Spleen (tissue), 11 donors: ENCODE results near the gene METTL1. TPM values are rescaled to one million over a fixed set of nuclear protein-coding genes. Genes with fewer than 3 reads are reported as not detected.

Experiments
- DNase-seq: peaks from one replicate; pipeline ENCODE4 v3.0.0-alpha.2; 2020
- H3K27ac ChIP-seq, 8 donors: fragments of 200-600 bp; sonication (generic) in 7 of 8; 1 replicate in 4 of 8; 2 replicates in 4 of 8; pipeline versions ENCODE4 v1.5.0 to v1.8.0; 2016 to 2021; ENCODE audit warnings: inconsistent platforms in 4 of 8, mild to moderate bottlenecking in 4 of 8, moderate library complexity in 1 of 8
- H3K27me3 ChIP-seq, 7 donors: fragments of 200-600 bp; sonication (generic) in 6 of 7; replicated peaks in 1 of 7; 1 replicate in 4 of 7; 2 replicates in 3 of 7; pipeline versions ENCODE4 v1.5.0 to v1.8.0; 2016 to 2021; ENCODE audit warnings: inconsistent platforms in 3 of 7, mild to moderate bottlenecking in 1 of 7
- H3K36me3 ChIP-seq, 6 donors: fragments of 200-600 bp; sonication (generic) in 5 of 6; 1 replicate in 4 of 6; 2 replicates in 2 of 6; pipeline versions ENCODE4 v1.5.0 to v1.8.0; 2016 to 2021; ENCODE audit warnings: inconsistent platforms in 2 of 6
- H3K4me1 ChIP-seq, 6 donors: fragments of 200-600 bp; sonication (generic) in 5 of 6; 1 replicate in 3 of 6; 2 replicates in 3 of 6; pipeline versions ENCODE4 v1.5.0 to v1.8.0; 2016 to 2021; ENCODE audit warnings: inconsistent platforms in 3 of 6
- H3K4me3 ChIP-seq, 8 donors: fragments of 200-600 bp; sonication (generic) in 7 of 8; 1 replicate in 4 of 8; 2 replicates in 4 of 8; pipeline versions ENCODE4 v1.5.0 to v1.8.0; 2016 to 2021; ENCODE audit warnings: inconsistent platforms in 4 of 8, mild to moderate bottlenecking in 4 of 8, moderate library complexity in 2 of 8
- H3K9me3 ChIP-seq, 8 donors: fragments of 200-600 bp; sonication (generic) in 7 of 8; 1 replicate in 4 of 8; 2 replicates in 4 of 8; pipeline versions ENCODE4 v1.5.0 to v1.8.0; 2016 to 2021; ENCODE audit warnings: inconsistent platforms in 4 of 8
- CTCF ChIP-seq, 11 experiments: fragments of 200-600 bp in 7 of 11; fragments of 450-650 bp in 4 of 11; sonication (generic) in 4 of 11; IDR thresholded peaks in 8 of 11; conservative IDR thresholded peaks in 3 of 11; 1 replicate in 7 of 11; 2 replicates in 4 of 11; pipeline versions ENCODE4 v1.4.0 to v1.8.0; 2016 to 2021; ENCODE audit warnings: antibody characterized with exemption in 11 of 11, inconsistent platforms in 4 of 11, mild to moderate bottlenecking in 1 of 11
- POLR2A ChIP-seq, 3 donors: fragments of 450-650 bp; IDR thresholded peaks; one replicate each; pipeline ENCODE4 v1.5.1; 2017; ENCODE audit warnings: antibody characterized with exemption in 3 of 3, mild to moderate bottlenecking in 1 of 3
- POLR2AphosphoS5 ChIP-seq, 3 donors: sonication (generic); formaldehyde crosslinking; IDR thresholded peaks; one replicate each; pipeline ENCODE4 v1.5.1; 2017; ENCODE audit warnings: antibody characterized with exemption in 3 of 3
- WGBS, 5 donors: extraction: QIAGEN DNeasy Blood & Tissue Kit in 3 of 5; methylation state at CpG; one replicate each; pipeline versions ENCODE4 v1.1.5 to v1.1.7; 2013 to 2018; 5-methylcytosine and 5-hydroxymethylcytosine counted together
- intact Hi-C: fragments of 100-400 bp; cut with DNase I; formaldehyde crosslinking; loops from one replicate; pipeline ENCODE4 v1.15.0; 2023; ENCODE audit warnings: low total_unique reads
- polyA plus RNA-seq, 3 donors: library from polyadenylated mRNA; stranded (reverse); fragments of 200-250 nt; gene quantifications; one replicate each; pipeline ENCODE4 v1.2.1, GENCODE V29; 2013
- total RNA-seq, 7 donors: library from RNA; depleted of rRNA in 3 of 7; stranded (reverse); fragments of >200 nt in 3 of 7; fragmentation: NEBNext Ultra II Directional in 4 of 7; extraction: Animal tissue kit (Norgen Biotek cat#: 25700) in 4 of 7; gene quantifications; one replicate each; pipeline versions ENCODE4 v1.1.0 to v1.2.1, GENCODE V29; 2016 to 2021
- donor health status: healthy with polysubstance abuse.
- donor health status: DM: no; HTN: no; CAD: no; lungs with moderate emphysema.
- donor health status: DM: no; HTN: no; CAD: no.
- donor health status: Bipolar disorder and iron deficiency.
- donor health status: healthy.
- donor health status: DM: no; HTN: no; CAD: no.
- donor health status: DM: yes; HTN: yes; CAD: no.

METTL1 gene
- total and polyA plus RNA-seq, 10 donors = 4.9 to 22.0 (median 14.5) TPM

- no peaks in the 10 kb centered on the region for H3K9me3 ChIP-seq
- WGBS, 5 donors = 46 to 68% (median 53%) methylated on average over 30 to 36 of the region's 36 CpGs
- H3K36me3 ChIP-seq = peaks cover 0 to 65% (median 21%) of the 10 kb centered on the region in 6 donors
- peak; percentile 73 for DNase-seq
- peaks cover 17 to 88% (median 62%) of the 10 kb centered on the region in 6 donors for H3K4me1 ChIP-seq
- H3K27me3 ChIP-seq = peaks cover 0 to 59% (median 22%) of the 10 kb centered on the region in 7 donors
- intact Hi-C loops = no loop called here
- peak within 1 kb of the TSS in 1 of 8 donors; percentile 90 for H3K27ac ChIP-seq
- TF ChIP-seq CTCF (IDR thresholded peaks at IDR 0.05 in 8 of 11, conservative IDR thresholded peaks at IDR 0.05 in 3 of 11) (no peak), POLR2AphosphoS5 (IDR thresholded peaks at IDR 0.05) (no peak), POLR2A (IDR thresholded peaks at IDR 0.05) (no peak)
- H3K4me3 ChIP-seq = peak within 1 kb of the TSS in 5 of 8 donors; percentile 12 to 53 (median 21)
Observed at GRCh38 chr12:57738661-57739237, 33.2 kb downstream of the METTL1 start, which contains the start of gene AGAP2. AGAP2 (minus strand) TSS chr12:57738742; CDS start chr12:57738246, 496 bp downstream.

DNA sequence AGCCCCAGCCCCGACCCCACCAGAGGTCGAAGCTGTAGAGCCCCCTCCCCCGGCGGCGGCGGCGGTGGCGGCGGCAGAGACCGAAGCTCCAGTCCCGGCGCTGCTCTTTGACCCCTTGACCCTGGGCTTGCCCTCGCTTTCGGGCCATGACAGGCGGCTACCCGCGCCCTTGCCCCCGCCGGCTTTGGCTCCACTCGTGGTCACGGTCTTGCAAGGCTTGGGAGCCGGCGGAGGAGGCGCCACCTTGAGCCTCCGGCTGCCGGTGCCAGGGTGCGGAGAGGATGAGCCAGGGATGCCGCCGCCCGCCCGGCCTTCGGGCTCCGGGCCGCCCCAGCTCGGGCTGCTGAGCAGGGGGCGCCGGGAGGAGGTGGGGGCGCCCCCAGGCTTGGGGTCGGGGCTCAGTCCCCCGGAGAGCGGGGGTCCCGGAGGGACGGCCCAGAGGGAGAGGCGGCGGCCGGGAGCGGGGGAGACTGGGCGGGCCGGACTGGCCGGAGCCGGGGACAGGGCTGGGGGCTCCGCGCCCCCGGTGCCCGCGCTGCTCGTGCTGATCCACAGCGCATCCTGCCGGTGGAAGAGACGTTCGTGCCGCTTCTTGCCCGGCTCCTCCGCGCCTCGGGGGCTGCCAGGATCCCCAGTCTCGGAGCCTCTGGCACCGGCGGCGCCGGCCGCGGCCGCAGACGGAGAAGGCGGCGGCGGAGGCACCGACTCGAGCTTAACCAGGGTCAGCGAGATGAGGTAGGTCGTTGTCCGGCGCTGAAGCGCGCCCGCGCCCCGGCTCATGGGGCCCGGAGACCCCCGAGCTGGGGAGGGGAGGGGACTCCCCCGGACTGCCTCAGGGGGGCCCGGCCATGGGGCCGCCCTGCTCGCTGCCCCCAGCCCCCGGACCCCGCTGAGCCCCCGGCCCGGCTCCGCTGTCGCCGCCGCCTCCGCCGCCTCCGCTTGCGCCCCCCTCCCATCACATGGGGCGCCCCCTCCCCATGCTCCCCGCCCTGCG, 34.1 kb downstream of the METTL1 start:
- TF ChIP-seq CTCF (IDR thresholded peaks at IDR 0.05 in 8 of 11, conservative IDR thresholded peaks at IDR 0.05 in 3 of 11) (peak in 2 of 11 experiments; percentile 21 to 28), POLR2AphosphoS5 (IDR thresholded peaks at IDR 0.05) (peak in 1 of 3 donors; percentile 31), POLR2A (IDR thresholded peaks at IDR 0.05) (no peak)
- no peaks in the 10 kb centered on the region for H3K9me3 ChIP-seq
- peaks cover 16 to 78% (median 59%) of the 10 kb centered on the region in 6 donors for H3K4me1 ChIP-seq
- 57 to 82% (median 70%) methylated on average over 75 to 110 of the region's 110 CpGs for WGBS, 5 donors
- H3K27me3 ChIP-seq = peaks cover 0 to 62% (median 22%) of the 10 kb centered on the region in 7 donors
- intact Hi-C loops = no loop called here
- DNase-seq = peak; percentile 69
- H3K27ac ChIP-seq = no peak overlapping the region
- peaks cover 0 to 75% (median 31%) of the 10 kb centered on the region in 6 donors for H3K36me3 ChIP-seq
- H3K4me3 ChIP-seq = peak overlapping the region in 5 of 8 donors; percentile 12 to 53 (median 21)

DNA sequence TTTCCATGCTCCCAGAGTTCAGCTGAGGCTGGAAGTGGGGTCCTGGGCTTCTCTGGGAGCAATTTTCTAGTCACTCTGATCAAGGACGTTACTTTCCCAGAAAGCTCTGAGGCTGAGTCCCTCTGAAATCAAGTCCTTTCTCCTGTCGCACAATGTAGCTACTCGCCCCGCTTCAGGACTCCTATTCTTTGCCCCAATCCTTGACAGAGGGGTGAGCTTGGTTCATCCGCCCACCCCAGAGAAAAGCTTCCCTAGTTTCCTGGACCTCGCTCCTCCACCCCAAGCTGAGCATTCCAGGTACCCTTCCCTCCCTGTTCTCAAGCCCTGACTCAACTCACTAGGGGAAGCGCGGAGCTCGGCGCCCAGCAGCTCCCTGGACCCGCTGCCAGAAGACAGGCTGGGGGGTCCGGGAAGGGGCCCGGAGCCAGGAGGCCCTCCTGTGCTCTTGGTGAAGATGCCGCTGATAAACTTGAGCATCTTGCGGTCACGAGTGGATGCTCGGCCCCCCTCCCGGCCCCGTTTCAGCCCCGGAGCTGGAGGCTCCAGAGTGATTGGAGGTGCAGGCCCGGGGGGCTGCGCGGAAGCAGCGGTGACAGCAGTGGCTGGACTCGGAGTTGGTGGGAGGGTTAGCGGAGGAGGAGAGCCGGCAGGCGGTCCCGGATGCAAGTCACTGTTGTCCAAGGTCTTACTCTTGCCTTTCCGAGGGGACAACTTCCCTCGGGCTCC, 35.0 kb downstream of the METTL1 start:
- Histone ChIP-seq H3K27ac (no peak overlapping the region), H3K36me3 (peaks cover 0 to 84% (median 39%) of the 10 kb centered on the region in 6 donors), H3K4me1 (peaks cover 13 to 69% (median 52%) of the 10 kb centered on the region in 6 donors), H3K4me3 (peak overlapping the region in 4 of 8 donors; percentile 12 to 53 (median 23)), H3K9me3 (no peaks in the 10 kb centered on the region), H3K27me3 (peaks cover 0 to 65% (median 22%) of the 10 kb centered on the region in 7 donors)
- 51 to 87% (median 73%) methylated on average over 29 to 31 of the region's 31 CpGs for WGBS, 5 donors
- intact Hi-C loops = no loop called here
- TF ChIP-seq POLR2AphosphoS5 (IDR thresholded peaks at IDR 0.05) = no peak
- TF ChIP-seq POLR2A (IDR thresholded peaks at IDR 0.05) = no peak
- TF ChIP-seq CTCF (IDR thresholded peaks at IDR 0.05 in 8 of 11, conservative IDR thresholded peaks at IDR 0.05 in 3 of 11) = no peak
- DNase-seq = peak; percentile 74
